ENCODE measurements around the gene TXNDC17. TPM values are rescaled to one million over a fixed set of nuclear protein-coding genes. Genes with fewer than 3 reads are reported as not detected.

Gene TXNDC17
- total RNA-seq, 4 donors from 2014 or later, result 58.5 to 109 (median 74.2) TPM

GRCh38 chr17:6666557-6666956 lies 25.7 kb downstream of the TXNDC17 start:
- WGBS, result 96% methylated on average over 6 of the region's 6 CpGs
- no peak for DNase-seq (ENCODE audit: extremely low spot score)
- intact Hi-C loops (cut with DNase I), result loop anchor here (2.0 to 5.0 kb wide), 3 partner anchors 176 to 336 kb away; no protein-coding TSS in a partner anchor
- Histone ChIP-seq H3K27ac (replicated peaks in 1 of 4) (no peak overlapping the region), H3K36me3 (no peaks in the 10 kb centered on the region), H3K27me3 (peaks cover 0 to 52% (median 0%) of the 10 kb centered on the region in 4 donors), H3K4me3 (no peak overlapping the region), H3K9me3 (no peaks in the 10 kb centered on the region), H3K4me1 (peaks cover 0 to 3% (median 0%) of the 10 kb centered on the region in 4 donors)
- no peak for TF ChIP-seq EP300 (IDR thresholded peaks at IDR 0.05)
- TF ChIP-seq CTCF (IDR thresholded peaks at IDR 0.05), result no peak

GRCh38 chr17:6667516-6667915 lies 26.7 kb downstream of the TXNDC17 start:
- intact Hi-C loops (cut with DNase I), result loop anchor here (2.0 to 5.0 kb wide), 3 partner anchors 175 to 335 kb away; no protein-coding TSS in a partner anchor
- 54% methylated on average over 6 of the region's 6 CpGs for WGBS

GRCh38 chr17:6668219-6668618 lies 27.4 kb downstream of the TXNDC17 start:
- Histone ChIP-seq H3K27me3 (peaks cover 0 to 46% (median 0%) of the 10 kb centered on the region in 4 donors), H3K27ac (replicated peaks in 1 of 4) (no peak overlapping the region), H3K9me3 (no peaks in the 10 kb centered on the region), H3K4me3 (no peak overlapping the region), H3K36me3 (no peaks in the 10 kb centered on the region), H3K4me1 (peaks cover 0 to 3% (median 0%) of the 10 kb centered on the region in 4 donors)
- no peak for DNase-seq (ENCODE audit: extremely low spot score)
- 76% methylated on average over 17 of the region's 17 CpGs for WGBS
- TF ChIP-seq EP300 (IDR thresholded peaks at IDR 0.05), result no peak
- no peak for TF ChIP-seq POLR2AphosphoS5 (IDR thresholded peaks at IDR 0.05)
- TF ChIP-seq CTCF (IDR thresholded peaks at IDR 0.05), result no peak
- TF ChIP-seq POLR2A (IDR thresholded peaks at IDR 0.05; ENCODE audit: low read depth), result no peak
- intact Hi-C loops (cut with DNase I), result loop anchor here (5.0 kb wide), 2 partner anchors 244 to 334 kb away; no protein-coding TSS in a partner anchor

More at GRCh38 chr17:6667516-6667915, 26.7 kb downstream of the TXNDC17 start:
- Histone ChIP-seq H3K27ac (replicated peaks in 1 of 4) (no peak overlapping the region), H3K27me3 (peaks cover 0 to 51% (median 0%) of the 10 kb centered on the region in 4 donors), H3K9me3 (no peaks in the 10 kb centered on the region), H3K36me3 (no peaks in the 10 kb centered on the region), H3K4me3 (no peak overlapping the region), H3K4me1 (peaks cover 0 to 3% (median 0%) of the 10 kb centered on the region in 4 donors)
- DNase-seq (ENCODE audit: extremely low spot score), result no peak
- TF ChIP-seq POLR2A (IDR thresholded peaks at IDR 0.05; ENCODE audit: low read depth) (no peak), CTCF (IDR thresholded peaks at IDR 0.05) (no peak), EP300 (IDR thresholded peaks at IDR 0.05) (no peak), POLR2AphosphoS5 (IDR thresholded peaks at IDR 0.05) (no peak)

GRCh38 chr17:6668727-6669425 lies 28.0 kb downstream of the TXNDC17 start:
- Histone ChIP-seq H3K9me3 (no peaks in the 10 kb centered on the region), H3K4me3 (no peak overlapping the region), H3K4me1 (peaks cover 0 to 3% (median 0%) of the 10 kb centered on the region in 4 donors), H3K27ac (replicated peaks in 1 of 4) (no peak overlapping the region), H3K27me3 (peaks cover 0 to 45% (median 0%) of the 10 kb centered on the region in 4 donors), H3K36me3 (no peaks in the 10 kb centered on the region)
- 75% methylated on average over 14 of the region's 14 CpGs for WGBS
- TF ChIP-seq CTCF (IDR thresholded peaks at IDR 0.05) (no peak), POLR2AphosphoS5 (IDR thresholded peaks at IDR 0.05) (no peak), POLR2A (IDR thresholded peaks at IDR 0.05; ENCODE audit: low read depth) (no peak), EP300 (IDR thresholded peaks at IDR 0.05) (no peak)
- intact Hi-C loops (cut with DNase I), result loop anchor here (5.0 kb wide), 2 partner anchors 243 to 333 kb away; no protein-coding TSS in a partner anchor
- DNase-seq (ENCODE audit: extremely low spot score), result no peak
